Measurements from ENCODE around the gene EDAR. TPM values are rescaled to one million over a fixed set of nuclear protein-coding genes. Genes with fewer than 3 reads are reported as not detected.

EDAR gene
- total RNA-seq, 4 donors from 2014 or later, result not detected

DNA sequence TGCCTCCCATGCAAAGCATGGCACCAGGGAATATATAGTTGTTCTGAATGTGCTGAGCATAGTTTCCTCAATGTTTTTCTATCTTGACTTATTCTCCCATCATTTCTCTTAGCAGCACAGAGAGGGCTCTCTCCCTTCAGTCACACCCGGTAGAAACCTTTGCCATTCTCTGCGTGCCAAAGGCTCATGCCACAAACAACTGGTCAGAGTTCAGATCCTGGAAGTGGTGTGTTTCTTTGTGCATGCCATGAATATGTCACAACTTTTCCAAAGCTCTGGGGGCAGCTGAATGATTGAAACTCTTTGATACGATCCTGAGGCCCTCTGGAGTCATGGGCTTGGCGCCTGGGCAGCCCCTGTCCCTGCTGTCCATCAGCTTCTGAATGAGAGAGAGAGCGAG is 28.0 kb upstream of the EDAR start:
- TF ChIP-seq, protein P1, sequence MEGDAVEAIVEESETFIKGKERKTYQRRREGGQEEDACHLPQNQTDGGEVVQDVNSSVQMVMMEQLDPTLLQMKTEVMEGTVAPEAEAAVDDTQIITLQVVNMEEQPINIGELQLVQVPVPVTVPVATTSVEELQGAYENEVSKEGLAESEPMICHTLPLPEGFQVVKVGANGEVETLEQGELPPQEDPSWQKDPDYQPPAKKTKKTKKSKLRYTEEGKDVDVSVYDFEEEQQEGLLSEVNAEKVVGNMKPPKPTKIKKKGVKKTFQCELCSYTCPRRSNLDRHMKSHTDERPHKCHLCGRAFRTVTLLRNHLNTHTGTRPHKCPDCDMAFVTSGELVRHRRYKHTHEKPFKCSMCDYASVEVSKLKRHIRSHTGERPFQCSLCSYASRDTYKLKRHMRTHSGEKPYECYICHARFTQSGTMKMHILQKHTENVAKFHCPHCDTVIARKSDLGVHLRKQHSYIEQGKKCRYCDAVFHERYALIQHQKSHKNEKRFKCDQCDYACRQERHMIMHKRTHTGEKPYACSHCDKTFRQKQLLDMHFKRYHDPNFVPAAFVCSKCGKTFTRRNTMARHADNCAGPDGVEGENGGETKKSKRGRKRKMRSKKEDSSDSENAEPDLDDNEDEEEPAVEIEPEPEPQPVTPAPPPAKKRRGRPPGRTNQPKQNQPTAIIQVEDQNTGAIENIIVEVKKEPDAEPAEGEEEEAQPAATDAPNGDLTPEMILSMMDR (IDR thresholded peaks at IDR 0.05; ENCODE audit: low read depth), result no peak

DNA sequence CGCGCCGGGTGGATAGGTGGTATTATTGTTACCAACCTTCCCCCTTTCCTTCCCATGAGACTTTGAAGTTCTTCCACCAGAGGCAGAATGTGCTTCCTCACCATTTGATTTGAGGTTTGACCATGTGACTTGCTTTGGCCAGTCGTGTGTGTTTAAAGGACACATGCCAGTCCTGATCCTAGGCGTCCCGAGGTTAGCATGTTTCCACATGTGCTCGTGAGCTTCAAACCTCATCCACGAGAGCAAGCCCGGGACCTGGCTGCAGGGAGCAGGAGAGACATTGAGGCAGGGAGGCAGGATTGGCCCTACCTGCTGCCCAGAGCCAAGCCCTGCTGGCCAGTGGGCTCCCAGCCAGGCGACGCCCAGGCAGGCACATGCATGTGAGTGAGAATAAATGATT is 27.4 kb upstream of the EDAR start:
- TF ChIP-seq, protein P1 (IDR thresholded peaks at IDR 0.05; ENCODE audit: low read depth), result no peak

DNA sequence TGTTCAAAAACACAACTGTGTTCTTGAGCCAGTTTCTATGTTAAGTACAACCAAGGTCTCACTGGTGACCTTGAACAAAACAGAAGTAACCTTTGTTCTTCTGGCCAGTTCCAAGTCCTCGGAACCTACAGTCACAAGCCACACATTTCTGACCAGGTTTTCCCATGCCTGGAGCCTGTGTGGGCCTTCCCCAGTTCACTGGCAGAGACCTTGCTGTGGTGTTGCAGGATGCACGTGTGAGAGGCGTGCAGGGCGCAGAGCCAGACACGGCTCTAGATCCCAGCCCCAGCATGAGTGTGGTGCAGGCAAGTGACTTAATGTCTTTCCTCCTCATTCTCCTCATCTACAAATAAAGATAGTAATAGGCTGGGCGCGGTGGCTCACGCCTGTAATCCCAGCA is 25.5 kb upstream of the EDAR start:
- TF ChIP-seq, protein P1 (IDR thresholded peaks at IDR 0.05; ENCODE audit: low read depth), result no peak

DNA sequence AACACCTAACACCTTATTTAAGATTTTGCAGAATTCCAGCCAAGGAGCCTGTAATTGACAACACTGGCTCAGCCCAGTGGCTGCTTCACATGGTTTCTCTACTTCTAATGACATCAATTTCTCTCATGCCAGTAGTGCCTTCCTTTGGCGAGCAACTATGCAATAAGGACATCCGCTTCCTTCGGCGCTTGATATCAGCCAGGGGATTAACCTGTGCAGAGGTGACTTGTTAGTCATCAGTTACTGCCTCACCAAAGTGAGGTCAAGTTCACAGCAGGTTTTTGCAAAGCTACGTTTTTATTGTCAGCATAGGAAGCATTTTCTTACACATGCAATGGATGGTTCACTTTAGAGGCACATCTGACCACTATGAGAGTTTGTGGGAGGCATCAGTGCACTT is 24.0 kb upstream of the EDAR start:
- TF ChIP-seq, protein P1 (IDR thresholded peaks at IDR 0.05; ENCODE audit: low read depth), result no peak

DNA sequence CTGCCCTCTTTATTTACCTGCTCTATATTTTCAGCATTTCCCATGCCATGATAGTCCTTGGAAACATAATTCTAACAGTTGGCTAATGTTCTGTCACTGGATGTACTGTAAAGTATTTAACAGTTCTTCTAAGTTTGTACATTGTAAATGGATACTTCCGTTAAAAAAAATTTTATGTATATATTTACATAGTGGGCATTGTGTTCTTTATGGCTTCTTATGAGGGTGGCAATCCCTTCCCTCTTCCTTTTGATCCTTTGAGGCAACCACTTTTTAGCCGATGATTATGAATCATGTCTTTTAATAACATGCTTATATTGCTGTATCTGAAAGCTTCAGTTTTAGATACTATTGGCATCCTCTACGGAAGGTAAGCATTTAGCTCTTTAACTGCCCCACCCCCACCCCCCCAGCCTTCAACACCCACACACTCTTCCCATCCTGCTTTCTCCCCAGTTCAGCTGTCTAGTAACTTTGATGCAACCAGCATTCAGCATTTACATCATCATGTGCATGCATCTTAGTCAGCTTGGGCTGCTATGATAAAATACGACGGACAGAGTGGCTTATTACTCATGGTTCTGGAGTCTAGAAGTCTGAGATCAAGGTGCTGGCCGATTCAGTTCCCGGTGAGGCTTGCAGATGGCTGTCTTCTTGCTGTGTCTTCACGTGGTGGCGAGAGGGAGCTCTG is 21.0 kb upstream of the EDAR start:
- TF ChIP-seq, protein P1 (IDR thresholded peaks at IDR 0.05; ENCODE audit: low read depth), result no peak

DNA sequence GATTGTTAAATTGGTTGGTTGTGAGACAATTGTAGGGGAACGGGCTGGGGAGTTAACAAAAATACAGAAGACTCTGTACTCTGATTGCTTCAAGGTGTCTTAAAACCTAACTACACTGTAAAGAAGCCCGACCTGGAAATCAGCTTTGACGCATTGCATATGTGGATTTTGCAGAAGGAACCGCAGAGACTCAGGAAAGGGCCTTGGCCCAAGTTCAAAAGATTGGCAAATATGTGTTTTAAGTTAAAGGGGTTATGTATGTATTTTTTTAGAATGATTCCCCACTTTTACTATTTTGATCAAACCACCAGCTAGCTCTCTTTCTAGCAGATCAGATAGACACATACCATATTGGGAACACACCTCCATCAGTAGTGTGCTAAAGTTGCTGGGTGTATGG is 18.0 kb upstream of the EDAR start:
- TF ChIP-seq, protein P1 (IDR thresholded peaks at IDR 0.05; ENCODE audit: low read depth), result no peak

DNA sequence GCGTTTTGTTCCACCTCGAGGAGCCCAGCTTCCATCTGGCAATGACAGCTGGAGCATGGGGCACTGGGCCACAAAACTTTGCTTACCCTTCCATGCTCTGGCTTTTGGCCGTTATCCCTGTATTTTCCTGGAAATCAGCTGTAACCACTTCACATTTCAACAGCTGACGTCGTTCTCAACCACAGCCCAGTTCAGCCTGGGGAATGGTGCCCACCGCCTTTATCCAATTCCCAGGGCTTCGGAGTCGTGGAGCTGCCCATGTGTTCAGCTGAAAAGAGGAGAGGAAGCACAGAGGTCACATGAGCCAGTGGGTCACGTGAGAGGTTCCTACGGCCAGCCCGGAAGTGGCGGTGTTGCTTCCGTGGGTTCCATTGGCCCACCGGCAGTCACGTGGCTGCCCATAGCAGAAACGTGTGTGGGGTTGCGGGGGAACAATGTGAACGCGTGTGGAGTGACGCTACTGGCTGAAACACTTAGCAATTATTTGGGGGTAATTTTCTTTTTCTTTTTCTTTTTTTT is 16.7 kb upstream of the EDAR start:
- TF ChIP-seq, protein P1 (IDR thresholded peaks at IDR 0.05; ENCODE audit: low read depth), result no peak

Data from subcutaneous adipose tissue (tissue), 4 donors.